HG03378 (cell line): ENCODE data around the gene CFAP61.
"Not testable (repeated sequence)": the region's sequence is repeated elsewhere in the genome, so short reads cannot be mapped to it uniquely, and the experiment has no call there.

ENCODE experiments used
- ATAC-seq: cut with Tn5 transposase; IDR thresholded peaks from one replicate; pipeline ENCODE4 v1.9.1; 2021; ENCODE audit warnings: mild to moderate bottlenecking, moderate library complexity; ENCODE audit not compliant: unreplicated experiment

CFAP61 gene

GRCh38 chr20:20230741-20231140 lies 178.4 kb downstream of the CFAP61 start:
- no peak for ATAC-seq

GRCh38 chr20:20231528-20232298 lies 179.4 kb downstream of the CFAP61 start:
- no peak for ATAC-seq

- no peak for ATAC-seq
Observed at GRCh38 chr20:20233041-20233514, 180.7 kb downstream of the CFAP61 start.

GRCh38 chr20:20235681-20236080 lies 183.3 kb downstream of the CFAP61 start:
- no peak for ATAC-seq

- no peak for ATAC-seq
Observed at GRCh38 chr20:20237093-20237959, 185.0 kb downstream of the CFAP61 start.

- ATAC-seq = no peak
Observed at GRCh38 chr20:20241976-20242375, 189.6 kb downstream of the CFAP61 start.

GRCh38 chr20:20244384-20244783 lies 192.1 kb downstream of the CFAP61 start:
- not testable (repeated sequence) for ATAC-seq

GRCh38 chr20:20246996-20247633 lies 194.8 kb downstream of the CFAP61 start:
- no peak for ATAC-seq

- ATAC-seq = no peak
Observed at GRCh38 chr20:20248620-20249200, 196.4 kb downstream of the CFAP61 start.

- no peak for ATAC-seq
Observed at GRCh38 chr20:20251317-20251716, 199.0 kb downstream of the CFAP61 start.

GRCh38 chr20:20251836-20252235 lies 199.5 kb downstream of the CFAP61 start:
- ATAC-seq = no peak

GRCh38 chr20:20253039-20253743 lies 200.9 kb downstream of the CFAP61 start:
- no peak for ATAC-seq

GRCh38 chr20:20253744-20254330 lies 201.5 kb downstream of the CFAP61 start:
- ATAC-seq = no peak

GRCh38 chr20:20255099-20255498 lies 202.8 kb downstream of the CFAP61 start:
- ATAC-seq = no peak

GRCh38 chr20:20259533-20259932 lies 207.2 kb downstream of the CFAP61 start:
- no peak for ATAC-seq

GRCh38 chr20:20261159-20261558 lies 208.8 kb downstream of the CFAP61 start:
- no peak for ATAC-seq

GRCh38 chr20:20265210-20265609 lies 212.9 kb downstream of the CFAP61 start:
- ATAC-seq = no peak

GRCh38 chr20:20266552-20266951 lies 214.2 kb downstream of the CFAP61 start:
- no peak for ATAC-seq

- no peak for ATAC-seq
Observed at GRCh38 chr20:20267685-20268370, 215.5 kb downstream of the CFAP61 start.
